HG03175 (cell line): Measurements from ENCODE around the gene ZNF366.

ENCODE experiments used
- ATAC-seq: cut with Tn5 transposase; IDR thresholded peaks from one replicate; pipeline ENCODE4 v1.9.1; 2021; ENCODE audit warnings: mild to moderate bottlenecking, moderate library complexity; ENCODE audit not compliant: unreplicated experiment

The ZNF366 gene, protein sequence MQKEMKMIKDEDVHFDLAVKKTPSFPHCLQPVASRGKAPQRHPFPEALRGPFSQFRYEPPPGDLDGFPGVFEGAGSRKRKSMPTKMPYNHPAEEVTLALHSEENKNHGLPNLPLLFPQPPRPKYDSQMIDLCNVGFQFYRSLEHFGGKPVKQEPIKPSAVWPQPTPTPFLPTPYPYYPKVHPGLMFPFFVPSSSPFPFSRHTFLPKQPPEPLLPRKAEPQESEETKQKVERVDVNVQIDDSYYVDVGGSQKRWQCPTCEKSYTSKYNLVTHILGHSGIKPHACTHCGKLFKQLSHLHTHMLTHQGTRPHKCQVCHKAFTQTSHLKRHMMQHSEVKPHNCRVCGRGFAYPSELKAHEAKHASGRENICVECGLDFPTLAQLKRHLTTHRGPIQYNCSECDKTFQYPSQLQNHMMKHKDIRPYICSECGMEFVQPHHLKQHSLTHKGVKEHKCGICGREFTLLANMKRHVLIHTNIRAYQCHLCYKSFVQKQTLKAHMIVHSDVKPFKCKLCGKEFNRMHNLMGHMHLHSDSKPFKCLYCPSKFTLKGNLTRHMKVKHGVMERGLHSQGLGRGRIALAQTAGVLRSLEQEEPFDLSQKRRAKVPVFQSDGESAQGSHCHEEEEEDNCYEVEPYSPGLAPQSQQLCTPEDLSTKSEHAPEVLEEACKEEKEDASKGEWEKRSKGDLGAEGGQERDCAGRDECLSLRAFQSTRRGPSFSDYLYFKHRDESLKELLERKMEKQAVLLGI

DNA sequence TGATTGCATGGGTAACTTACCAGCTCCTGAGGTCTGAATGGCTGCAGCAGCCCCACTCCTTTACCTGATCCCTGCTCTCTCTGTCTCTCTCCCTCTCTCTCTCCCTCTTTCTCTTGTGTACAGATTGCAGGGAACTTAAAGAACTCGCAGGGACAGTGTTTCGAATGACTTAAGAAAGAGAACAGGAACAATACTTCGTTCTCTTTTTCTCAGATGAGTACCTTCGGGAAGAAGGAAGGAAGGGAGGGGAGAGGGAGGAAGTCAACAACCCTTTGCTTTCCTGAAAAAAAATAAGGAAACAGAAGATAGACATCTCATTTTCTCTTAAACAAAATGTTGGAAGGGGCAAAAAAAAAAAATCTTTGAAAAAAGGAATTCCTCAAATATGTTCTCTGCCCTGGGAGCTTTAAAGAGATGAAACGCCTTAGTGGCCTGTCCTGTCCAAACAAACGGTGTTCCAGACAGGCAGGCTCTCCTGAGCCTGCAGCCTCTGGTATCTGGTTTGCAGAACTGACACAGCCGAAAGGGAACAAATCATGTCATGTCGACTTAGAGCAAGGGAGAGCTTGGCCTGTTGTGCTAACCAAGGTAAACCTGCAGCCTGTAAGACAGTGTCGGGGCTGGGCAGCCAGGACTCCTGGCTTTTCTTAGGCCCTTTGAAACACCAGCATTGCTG, at the start of gene ZNF366:
ZNF366 (minus strand) TSS at position 180 of the 676 bp plus-strand sequence. CDS start 45,914 bp downstream, outside the sequence.
- no peak for ATAC-seq

DNA sequence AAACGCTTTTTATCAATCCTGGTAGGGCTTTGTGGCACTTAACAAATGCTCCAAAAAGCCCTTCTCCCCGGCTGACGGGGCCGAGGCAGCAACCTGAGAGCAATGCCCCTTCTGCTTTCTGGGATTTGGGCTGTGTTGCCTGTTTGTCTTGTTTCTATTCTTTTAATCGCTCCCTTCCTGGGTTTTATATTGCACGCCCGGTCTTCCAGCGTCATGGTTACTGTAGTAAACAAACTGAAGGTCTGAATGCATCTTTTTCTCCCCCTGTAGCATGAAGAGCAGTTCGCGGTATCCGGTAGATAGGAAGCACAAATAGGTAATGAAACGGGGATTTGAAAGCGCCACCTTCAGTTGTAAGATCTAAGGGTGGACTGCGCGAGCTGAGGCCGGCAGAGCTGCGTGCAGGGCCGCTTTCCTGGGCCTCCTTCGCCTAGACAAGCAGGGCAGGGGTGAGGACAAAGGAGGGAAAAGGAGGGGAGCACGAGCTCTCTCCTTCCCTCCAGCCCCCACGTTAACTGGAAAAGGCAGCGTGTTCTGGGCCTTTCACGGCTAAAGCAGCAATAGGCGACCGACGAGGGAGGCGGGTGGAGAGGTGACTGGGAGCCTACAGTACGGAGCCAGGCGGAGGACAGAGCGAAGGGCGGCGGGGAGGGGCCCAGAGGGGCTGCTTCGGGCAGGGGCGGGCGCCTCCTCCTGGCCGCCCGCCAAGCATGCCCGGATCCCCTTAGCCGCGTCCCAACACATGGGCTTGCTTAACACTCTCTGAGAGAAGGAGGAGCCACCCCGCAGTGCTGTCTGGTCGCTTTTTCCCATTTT, 49.3 kb upstream of the ZNF366 start:
- peak; percentile 80 for ATAC-seq

DNA sequence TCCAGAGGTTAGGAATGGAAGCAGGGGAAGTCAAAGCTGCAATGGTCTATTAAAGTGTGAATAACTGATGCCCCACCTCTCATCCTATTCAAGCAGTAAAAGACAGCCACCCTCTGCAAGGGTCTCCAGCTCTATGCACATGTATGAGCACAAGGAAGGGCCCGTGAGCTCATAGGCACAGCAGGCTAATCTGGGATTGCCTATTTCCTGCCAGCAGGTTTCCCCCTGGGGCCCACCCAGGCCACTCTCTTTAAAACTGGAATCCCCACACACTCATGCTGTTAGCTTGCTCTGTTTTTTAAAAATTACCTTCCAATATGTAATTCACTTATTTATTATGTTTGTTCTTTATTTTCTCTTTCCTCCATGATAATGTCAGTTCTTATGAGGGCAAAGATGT, 48.7 kb upstream of the ZNF366 start:
- no peak for ATAC-seq

DNA sequence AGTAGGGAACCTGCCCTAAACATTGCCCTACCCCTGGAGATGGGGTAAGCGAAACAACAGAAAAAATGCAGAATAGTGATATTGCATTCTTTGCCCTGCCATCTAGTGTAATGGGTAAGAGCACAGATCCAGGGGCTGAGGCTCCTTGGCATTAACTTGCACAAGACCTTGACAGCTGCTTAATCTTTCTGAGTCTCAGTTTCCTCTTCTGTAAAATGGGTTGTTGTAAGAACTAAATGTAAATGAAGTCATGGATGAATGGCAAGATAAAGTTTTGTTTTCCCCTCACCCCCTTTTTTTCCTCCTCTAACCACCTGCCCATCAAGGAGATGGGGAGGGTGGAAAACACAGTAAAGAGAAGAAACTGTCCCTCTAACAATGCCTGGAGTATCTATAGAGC, 47.7 kb upstream of the ZNF366 start:
- no peak for ATAC-seq

DNA sequence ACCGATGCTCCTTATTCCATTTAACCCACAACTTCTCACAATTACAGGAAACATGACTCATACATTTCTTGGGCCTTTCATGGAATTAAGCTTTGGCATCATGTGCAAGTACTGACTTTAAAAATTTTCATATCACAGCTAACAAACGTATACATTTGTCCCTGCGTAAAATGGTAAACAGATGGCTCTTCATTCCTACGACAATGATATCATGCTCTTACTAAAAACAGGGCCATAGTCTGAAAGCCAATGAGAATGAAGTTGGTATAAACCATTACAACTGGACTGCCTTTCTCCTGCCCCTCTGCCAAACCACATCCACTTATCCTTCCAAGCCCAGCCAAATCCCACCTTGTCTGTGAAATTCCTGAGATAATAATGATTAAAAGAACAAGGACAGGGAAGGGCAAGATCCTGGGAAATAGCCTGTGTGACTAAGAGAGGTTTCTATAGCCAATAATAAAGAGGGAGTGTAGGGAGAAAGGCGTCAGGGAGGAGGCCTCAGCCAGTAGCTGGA, 44.9 kb upstream of the ZNF366 start:
- ATAC-seq, result no peak

DNA sequence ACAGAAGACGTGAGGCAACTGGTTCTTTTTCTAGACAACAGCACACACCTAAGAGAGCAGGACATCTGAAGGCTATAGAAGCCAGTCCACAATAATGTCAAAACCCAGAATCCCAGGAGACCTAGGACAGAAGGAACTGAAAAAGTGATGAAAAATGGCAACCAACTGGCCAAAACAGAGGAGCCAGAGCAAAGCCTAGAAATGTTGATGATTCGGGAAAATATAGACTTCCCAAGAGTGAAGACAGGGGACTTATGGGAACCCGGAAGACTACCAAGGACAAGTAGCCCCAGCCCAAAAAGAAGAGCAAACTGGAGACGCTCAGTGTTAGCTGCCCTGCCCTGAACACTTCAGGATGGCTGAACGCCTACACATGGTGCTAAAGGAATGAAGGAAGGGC, 43.4 kb upstream of the ZNF366 start:
- no peak for ATAC-seq

DNA sequence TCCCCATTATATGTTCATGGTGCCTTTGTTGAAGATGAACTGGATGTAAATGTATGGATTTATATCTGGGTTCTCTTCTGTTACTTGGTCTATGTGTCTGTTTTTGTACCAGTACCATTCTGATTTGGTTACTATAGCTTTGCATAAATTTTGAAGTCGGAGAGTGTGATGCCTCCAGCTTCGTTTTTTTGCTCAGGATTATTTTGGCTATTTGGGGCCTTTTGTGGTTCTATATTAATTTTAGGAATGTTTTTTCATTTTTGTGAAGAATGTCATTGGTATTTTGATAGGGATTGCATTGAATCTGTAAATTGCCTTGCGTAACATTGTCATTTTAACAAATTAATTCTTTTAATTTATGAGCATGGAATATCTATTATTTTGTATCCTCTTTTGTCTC, 36.6 kb upstream of the ZNF366 start:
- no peak for ATAC-seq

DNA sequence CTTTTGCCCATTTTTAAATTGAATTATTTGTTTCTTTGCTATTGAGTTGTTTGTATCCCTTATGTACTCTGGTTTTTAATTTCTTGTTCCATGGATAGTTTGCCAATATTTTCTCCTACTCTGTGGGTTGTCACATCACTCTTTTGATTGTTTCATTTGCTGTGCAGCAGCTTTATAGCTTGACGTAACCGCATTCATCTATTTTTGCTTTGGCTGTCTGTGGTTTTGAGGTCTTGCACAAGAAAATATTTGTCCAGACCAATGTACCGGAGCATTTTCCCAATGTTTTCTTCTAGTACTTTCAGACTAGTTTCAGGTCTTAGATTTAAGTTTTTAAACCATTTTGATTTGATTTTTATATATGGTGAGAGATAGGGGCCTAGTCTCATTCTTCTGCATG, 36.2 kb upstream of the ZNF366 start:
- ATAC-seq, result no peak

DNA sequence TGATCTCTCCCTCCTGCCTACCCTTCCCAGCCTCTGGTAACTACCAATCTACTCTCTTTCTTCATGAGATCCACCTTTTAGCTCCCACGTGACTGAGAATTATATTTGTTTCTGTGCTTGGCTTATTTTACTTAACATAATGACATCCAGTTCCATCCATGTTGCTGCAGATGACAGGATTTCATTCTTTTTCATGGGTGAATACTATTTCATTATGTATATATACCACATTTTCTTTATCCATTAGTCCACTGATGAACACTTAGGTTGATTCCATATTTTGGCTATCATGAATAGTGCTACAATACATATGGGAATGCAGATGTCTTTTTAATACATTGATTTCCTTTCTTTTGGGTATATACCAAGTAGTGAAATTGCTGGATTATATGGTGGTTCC, 35.5 kb upstream of the ZNF366 start:
- no peak for ATAC-seq

DNA sequence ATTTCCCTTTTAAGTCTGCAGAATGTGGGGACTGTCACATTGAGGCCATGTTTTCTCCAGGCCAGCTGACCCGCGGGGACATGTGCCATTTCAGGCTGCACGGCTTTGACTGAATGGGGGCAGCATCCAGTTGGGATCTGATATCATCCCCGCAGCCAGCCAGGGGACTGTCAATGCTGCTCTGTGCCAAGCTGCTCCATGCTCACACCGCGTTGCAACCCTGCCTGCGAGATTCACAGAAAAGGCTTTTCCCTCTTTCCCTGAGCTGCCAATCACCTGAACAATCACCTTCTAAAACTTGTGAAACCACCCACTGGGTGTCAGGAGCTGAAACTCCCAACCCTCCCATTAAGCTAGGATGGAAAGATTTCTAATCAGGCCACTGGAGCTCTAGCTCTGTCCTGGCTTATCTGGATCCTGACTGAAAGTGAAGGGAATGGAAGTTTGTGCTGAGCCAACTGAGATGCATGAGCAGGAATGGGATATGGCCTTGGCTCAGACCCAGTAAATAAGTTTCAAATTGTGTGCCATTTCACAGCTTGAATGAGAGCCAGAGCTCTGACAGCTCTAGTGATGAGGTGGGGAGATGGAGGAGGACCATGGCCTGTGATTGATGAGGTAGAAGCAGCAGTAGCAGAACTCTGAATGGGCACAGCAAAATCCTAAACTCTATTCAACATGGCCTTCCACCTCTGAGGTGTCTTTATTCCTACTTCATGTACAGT, 34.5 kb upstream of the ZNF366 start:
- ATAC-seq, result no peak

DNA sequence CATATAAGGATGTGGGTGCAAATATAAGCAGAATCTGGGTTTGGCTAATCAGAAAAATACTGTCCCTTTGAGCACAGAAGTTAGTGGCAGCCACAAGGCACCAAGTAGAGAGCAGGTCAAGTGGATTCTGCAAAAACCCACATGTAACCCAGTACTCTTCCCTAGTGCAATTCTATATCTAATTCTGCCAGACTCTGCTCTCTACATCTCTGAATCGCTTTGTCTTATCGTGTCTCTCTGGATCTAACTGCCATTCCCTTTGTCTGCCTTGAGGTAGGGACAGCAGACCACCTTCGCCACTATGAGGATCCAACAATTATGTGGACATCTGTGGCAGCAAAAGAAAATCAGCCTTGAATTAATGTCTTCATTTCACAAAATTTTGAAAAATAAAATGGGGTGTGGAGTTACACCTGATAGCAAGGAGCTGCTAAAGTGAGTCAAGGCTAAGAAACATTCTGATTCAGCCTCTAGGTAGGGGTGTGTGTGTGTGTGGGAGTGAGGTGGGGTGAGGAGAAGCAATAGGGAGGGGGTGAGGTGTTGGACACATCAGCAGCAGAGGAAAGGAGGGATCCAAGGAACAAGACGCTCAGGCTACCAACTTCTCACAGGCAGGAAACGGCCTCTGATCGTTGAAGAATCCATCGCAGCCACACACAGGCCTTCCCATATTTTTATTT, 33.7 kb upstream of the ZNF366 start:
- ATAC-seq, result no peak

DNA sequence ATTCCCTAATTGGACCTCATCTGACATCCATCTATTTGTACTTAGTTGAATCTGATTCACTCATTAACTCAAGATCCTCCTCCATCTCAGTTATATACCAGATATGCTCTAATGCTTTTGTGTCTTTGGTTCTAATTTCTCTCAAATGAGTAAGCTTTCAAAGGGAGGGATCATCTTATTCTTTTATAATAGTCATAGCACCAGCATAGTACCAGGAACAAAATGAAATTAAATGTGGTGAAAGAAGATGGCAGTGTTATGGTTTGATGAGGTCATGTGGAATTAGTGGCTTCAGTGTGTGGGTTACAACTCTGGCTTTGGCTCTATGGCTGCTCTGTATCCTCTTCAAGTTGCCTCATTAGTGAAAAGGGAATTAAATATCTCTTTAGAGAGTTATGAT, 32.5 kb upstream of the ZNF366 start:
- no peak for ATAC-seq

DNA sequence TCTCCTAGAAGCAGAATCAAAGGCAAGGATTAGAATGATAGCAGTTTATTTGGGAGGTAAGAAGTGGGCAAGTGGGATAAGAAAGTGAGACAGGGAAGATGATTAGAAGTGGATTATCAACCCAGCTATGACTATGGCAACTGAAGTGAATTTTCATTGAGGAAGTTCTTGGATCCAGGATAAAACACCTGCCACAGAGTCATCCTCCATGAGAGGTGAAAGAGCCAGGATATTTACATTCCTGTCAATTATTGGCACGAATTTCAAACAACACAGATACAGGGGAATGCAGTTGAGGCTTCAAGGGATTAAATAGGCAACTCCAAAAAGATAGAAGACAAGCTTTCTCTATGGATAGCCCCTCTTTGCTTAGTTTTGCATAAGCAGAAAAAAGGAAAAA, 31.8 kb upstream of the ZNF366 start:
- ATAC-seq, result no peak

DNA sequence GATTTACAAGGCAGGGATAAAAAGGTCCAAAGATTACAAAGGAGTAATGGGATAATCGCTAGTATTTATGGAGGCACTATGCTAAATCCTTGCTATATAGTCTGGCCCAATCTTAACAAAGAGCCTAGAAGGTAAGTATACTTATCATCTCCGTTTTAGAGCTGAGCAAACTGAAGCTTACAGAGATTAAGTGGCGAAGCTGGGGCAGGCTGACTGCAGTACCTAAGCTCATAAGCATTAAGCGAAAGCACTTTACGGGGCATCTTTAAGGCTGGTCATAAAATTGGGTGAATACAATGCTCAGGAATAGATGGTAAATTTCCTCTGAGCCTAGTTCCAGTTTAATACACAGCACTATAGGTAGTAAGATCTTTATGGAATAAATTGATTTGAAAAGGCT, 30.0 kb upstream of the ZNF366 start:
- no peak for ATAC-seq

DNA sequence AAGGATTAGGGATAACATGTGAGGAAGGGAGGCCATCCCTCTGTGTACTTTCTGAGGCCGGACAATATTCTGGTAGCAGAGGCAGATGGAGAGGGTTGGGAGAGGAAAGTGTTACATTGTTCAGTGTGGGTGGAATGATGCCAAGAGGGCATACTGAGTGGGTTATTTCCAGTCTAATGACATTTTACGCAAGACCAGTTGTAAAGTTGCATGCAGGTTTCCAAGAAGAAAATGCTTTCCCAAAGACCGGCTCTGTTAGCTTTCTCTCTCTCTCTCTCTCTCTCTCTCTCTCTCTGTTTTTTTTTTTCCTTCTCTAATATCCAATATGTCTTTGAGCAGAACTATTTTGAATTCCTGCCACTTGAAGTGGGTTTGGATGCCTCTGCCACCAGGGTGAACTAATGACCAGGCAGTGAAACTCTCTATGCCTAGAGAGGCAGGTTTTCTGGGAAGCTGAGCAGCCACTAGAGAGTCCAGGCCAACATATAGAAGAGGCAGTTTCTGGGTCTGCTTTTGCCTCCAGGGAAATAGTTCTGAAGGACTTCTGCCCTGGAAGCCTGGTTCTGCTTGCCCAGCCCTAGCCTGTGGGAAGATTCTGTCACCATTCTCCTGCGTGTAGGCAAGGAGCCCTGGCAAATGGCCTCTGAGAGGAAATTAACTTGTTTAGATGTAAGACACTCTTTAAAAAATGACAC, 24.4 kb upstream of the ZNF366 start:
- no peak for ATAC-seq

DNA sequence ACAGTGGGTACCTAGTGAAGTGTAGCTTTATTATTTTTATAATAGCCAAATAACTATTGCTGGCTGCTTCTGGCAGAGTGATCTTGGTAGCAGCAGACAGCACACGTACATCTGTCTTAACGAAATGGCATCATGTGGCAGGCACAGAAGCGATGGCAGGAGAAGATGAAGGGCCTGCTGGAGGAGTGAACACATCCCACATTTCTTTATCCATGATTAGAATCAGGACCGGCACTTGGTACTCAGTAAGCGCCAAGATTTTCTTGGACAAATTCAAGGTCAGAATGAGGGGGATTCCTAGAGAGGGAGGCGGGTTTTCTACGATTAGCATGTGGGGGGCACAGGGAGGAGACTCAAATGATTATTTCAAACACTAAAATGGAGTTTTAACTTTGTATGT, 23.0 kb upstream of the ZNF366 start:
- no peak for ATAC-seq

DNA sequence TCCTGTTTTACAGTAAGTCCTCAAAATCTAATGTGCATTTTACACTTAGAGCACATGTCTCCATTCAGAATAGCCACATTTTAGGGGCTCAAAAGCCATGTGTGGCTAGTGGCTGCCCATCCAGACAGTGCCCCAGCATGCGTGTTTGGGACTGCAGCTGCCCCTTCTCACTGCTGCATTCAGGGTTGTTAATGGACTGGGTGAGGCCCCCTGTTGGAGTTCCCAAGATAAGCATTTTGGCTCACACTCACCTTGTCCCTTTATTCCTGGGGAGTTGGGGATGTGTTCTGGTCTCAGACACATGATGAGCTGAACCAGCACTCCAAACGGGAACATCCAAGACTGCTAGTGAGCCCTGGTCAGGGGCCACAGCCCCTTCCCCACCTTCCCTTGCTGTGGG, 22.2 kb upstream of the ZNF366 start:
- ATAC-seq, result no peak

DNA sequence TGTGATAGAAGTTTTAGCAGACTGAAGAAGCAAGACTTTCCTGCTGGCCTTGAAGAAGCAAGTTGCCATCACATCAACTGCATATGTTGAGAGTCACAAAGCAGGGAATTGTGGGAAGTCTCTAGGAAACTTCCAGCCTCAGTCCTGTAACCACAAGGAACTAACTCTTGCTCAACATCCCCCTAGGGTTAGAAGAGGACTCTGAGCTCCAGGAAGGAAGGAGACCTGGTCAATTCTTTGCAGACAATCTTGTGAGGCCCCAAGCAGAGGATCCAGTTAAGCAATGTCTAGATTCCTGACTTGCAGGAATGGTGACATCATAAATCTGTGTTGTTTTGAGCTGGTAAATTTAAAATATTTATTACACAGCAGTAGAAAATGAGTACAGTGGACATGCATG, 18.6 kb upstream of the ZNF366 start:
- no peak for ATAC-seq
